Activated CD4-positive, alpha-beta T cell treated with anti-CD3 and anti-CD28 coated beads, Interleukin-2, amount 50 U/mL, for 1 hour (primary cell): Measurements from ENCODE around the gene PLCB1.

Experiments
- DNase-seq: peaks from one replicate; pipeline ENCODE4 v3.0.0-alpha.2; 2020

Gene PLCB1

GRCh38 chr20:8248051-8248450, 116.0 kb downstream of the PLCB1 start:
- DNase-seq: no peak

DNA sequence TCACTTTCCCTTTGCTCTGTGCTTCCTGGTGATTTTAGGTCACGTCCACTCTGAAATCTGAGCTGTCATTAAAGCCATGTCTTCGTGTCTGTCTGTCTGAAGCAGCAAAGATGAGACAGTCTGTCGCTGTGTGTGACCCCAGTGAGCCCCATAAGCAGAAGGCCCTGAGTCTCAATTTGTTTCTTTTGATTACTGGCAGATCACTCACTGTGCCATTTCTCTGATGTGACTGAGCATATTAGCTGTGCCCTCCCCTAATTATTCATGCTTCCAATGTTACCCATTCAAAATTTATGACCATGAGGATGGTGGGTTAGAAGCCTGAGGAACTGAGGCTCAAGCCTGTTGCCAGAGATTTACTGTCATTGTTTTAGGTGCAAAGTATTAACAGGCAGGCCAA, 117.6 kb downstream of the PLCB1 start:
- DNase-seq: no peak

- DNase-seq: no peak
These were observed 118.6 kb downstream of the PLCB1 start for GRCh38 chr20:8250539-8251200.

GRCh38 chr20:8251201-8251575, 119.1 kb downstream of the PLCB1 start:
- DNase-seq: no peak

DNA sequence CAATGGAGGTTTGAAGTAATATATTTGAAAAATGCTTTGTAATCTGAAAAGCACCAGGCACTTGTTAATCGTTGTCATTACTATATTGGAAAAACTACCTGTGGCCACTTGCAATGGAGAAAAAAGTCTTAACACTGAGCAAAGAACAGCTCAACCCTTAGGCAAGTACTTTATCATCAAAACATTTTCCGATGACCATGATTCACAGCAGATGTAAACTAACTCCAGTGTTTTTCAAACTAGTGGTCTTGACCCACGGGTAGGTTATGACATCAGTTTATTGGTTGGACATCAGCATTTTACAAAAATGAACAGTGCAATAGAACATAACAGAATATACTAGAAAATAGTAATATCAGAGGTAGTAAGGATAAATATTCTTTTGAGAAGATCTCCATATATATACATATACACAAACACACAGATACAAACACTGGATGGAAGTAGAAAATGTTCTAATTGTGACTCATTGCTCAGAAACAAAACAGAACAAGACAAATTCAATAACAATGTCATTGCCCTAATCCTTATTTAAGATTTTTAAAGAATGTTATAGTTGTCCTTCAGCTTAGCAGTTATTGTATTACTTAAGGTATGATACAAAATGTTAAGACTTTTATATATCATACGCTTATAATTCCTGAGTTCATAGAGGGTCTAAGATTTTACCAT, 123.0 kb downstream of the PLCB1 start:
- no peak for DNase-seq

DNA sequence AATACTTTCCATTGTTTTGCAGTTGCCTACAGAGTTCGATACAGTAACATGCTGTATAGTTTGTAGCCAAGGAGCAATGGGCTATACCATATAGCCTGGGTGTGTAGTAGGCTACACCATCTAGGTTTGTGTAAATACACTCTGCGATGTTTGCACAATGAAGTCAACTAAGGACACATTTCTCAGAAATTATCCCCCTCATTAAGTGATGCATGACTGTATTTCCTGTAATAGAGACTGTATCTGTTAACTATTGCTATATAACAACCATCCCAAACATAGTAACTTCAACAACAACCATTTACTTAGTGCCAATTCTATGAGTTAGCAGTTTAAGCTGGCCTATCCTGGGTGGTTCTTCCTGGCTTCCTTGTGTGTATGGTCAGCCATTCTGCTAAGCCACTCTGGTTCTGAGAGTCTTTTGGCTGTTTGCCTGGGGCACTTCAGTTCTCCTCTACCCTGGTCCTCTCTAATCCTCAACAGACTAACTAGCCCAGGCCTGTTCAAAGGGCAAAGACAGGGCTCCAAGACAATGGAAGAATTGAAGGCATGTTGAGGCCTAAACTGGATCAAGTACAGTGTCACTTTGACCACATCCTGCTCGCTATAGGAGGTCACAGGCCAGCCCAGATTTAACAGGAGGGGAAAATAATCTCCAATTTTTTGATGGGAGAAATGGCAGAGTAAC, 124.0 kb downstream of the PLCB1 start:
- DNase-seq: no peak

- DNase-seq: no peak
These were observed 128.8 kb downstream of the PLCB1 start for GRCh38 chr20:8260837-8261251.

DNA sequence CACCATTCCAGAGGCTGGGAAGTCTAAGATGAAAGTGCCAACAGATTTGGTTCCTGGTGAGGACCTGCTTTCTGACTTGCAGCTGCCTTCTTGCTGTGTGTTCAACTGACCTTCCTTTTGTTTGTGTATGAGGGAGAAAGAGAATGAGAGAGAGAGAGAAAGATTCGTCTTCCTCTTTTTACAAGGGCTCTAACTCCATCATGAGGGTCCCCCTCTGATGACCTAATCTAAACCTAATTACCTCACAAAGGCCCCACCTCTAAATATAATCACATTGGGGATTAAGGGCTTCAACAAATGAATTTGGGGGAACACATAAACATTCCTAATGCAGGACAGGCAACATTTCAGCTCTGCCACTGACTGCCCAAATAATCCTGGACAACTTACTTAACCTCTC, 130.7 kb downstream of the PLCB1 start:
- DNase-seq: no peak

DNA sequence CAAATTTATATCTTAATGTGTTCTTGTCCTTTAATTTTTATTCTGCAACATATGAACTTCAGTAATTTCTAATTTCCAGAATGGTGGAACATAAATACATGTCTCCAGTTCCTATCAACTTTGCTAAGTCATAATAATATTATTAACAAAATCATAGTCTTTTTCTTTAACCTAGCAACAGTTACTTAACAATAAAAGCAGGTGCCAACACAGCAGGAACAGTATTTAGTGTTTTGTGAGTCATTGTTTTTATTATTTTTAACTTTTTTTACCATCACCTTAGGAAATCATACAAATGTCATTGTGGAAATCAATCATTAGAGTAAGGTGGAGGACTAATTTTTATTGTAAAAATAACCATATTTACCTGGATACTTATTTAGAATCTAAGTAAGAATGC, 133.5 kb downstream of the PLCB1 start:
- DNase-seq: no peak

DNA sequence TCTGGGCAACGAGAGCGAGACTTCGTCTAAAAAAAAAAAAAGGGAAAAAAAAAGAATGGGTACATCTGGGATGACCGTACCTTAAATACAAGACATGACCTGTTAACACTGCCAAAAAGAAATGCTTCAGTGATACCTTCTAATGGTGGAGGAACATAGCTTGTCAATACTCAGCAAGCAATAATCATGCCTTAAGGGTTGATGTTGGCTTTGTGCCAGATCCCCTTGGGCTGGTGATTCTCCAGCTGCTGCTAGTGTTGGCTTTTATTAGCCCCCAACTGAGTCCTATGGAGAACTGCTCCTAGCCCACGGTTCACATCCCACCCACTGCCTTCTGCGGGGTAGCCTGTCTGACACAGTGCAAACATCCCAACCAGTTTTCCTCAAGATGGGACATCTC, 134.9 kb downstream of the PLCB1 start:
- no peak for DNase-seq

GRCh38 chr20:8271727-8272126, 139.7 kb downstream of the PLCB1 start:
- no peak for DNase-seq

GRCh38 chr20:8272766-8273165, 140.7 kb downstream of the PLCB1 start:
- no peak for DNase-seq

GRCh38 chr20:8284902-8285301, 152.8 kb downstream of the PLCB1 start:
- no peak for DNase-seq

DNA sequence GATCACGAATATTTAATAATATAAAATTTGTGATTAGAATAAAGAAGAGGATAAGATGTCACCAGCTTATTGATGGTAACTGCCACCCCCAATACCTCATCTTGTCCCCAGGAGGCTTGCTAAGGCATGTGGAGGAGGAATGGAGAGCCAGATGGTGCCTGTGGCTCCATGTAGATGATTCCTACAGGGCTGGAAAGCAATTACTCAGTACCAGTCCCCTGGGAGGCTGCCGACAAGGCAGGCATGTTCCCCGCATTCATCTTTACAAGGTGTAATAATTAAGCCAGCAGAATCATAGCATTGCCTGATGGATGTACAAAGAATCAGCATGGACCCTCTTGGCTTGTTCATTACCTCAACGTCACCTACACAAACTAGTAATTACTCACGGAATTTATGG, 155.3 kb downstream of the PLCB1 start:
- no peak for DNase-seq

DNA sequence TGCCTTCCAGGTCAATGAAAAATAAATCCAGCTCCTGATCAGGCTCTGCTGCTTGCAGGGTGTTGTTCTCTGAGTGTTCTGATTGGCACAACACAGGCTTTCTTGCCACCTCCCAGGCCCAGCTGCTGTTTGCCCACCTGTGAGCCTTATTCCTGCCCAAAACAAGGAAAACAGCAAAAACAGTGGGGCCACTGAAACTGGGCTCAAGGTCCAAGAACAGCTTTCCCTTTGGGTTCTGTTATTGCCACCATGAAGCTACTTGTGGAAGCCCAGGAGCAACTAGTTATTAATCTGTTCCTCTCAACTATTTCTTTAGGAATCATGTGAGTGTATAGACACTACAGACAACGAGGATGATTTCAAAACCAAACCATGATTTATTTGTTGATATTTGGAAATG, 159.1 kb downstream of the PLCB1 start:
- DNase-seq: no peak

DNA sequence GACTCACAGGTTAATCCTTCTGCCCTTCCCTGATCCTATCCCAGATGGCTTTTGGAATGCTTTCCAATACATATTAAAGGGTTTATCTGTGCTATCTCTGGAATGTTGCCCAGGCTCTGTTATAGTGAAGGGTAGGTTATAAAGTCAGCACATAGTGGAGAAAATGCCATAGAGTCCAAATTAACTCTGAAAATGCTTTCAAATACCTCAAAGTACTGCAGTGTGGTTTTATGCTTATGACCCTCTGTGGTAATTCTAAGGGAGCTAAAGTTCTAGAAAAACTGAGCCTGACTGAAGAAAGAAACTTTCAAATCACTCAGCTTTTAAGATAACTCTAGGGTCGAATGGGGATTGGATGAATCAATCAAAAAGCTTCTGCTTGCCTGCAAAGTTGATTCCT, 159.8 kb downstream of the PLCB1 start:
- no peak for DNase-seq

DNA sequence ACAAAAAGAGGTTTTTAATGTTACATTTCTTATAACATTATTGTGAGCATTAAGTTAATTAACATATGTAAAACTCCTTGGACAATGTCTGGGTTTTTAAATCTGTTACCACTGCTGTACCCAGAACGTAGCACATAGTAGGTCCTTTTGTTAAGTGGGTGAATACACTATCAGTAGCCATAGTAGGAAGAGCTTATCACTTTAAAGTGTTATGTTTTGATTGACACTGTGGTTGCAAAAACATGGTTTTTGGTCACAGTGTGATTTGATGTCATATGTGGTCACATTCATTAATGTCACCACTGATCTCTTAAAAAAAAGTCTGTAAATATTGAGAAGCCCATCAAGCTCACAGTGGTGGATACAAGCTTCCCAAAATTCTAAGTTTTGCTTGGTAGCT, 160.7 kb downstream of the PLCB1 start:
- DNase-seq: no peak

- no peak for DNase-seq
These were observed 161.7 kb downstream of the PLCB1 start for GRCh38 chr20:8293750-8294149.

DNA sequence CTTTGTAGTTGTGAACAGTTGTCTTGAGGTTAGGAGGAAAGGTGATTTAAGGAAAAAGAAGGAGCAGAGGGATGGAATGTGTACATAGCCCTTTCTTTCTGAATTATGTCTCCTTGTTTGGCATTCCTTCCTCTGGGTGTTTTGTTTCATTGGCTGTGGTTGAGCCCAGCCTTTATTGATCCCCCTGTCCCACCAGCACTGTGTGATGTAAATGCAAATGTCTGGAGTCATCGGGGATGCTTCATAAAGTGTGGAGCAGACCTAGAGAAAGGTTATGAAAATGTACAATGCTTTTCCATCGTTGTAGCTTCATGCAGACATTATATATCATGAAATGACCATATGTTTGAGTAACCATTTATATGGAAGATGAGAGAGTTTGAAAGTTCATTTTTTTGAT, 164.5 kb downstream of the PLCB1 start:
- no peak for DNase-seq

DNA sequence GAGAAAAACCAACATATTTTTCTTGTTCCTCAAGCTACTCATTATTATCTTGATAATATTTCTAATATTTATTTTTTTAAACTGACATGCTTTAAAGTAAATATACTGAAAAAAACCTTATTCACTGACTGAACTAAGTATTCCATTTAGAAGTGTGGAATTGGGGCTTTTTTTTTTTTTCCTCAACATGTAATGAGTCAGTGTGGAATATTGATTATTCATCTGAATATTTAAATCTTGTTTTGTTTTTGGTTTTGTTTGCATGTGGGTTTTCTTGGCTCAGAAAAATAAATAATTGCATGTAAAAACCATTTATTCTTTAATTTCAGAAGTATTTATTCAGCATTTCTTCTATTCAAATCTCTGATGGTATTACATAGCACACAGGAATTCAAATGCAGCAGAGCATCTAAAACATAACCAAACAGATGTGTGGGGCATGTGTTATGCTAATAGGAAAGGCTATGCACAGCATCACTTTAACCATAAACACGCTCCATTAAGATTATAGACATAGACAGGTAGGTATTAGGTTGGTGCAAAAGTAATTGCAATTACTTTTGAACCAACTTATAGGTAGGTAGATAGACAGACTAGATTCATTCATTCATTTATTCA, 166.5 kb downstream of the PLCB1 start:
- no peak for DNase-seq

DNA sequence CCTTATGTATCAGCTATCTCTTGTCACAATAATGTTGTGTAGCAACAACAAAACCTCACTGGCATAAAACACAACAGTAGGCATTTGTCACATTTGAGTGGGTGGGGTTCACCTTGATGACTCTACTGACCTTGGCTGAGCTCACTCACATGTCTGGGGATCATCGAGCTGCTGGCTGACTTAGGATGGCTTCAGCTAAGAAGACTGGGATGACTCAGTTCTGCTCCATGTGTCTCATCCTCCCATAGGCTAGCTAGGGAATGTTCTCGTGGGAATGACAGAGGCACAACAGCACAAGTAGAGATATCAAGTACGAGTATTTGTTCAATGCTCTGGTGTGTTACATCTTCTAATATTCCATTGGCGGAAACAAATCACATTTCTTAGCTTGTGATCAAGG, 167.9 kb downstream of the PLCB1 start:
- DNase-seq: no peak

DNA sequence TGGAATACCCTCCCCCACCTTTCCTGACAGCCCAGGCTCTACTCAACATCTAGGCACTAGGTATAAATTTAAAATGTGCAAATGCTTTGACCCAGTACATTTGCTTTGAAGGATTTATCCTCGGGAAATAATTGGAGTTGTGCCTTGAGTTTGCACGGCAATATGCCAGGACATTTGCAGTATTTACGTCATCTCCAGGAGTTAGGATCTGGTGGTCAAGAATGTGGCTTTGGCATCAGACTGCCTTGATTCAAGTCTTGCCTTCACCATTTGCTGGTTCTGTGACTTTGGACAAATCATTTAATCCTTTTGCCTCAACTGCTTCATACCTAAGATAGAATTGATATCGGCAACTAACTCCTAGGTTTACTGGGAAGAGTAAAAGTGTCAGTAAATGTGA, 169.6 kb downstream of the PLCB1 start:
- no peak for DNase-seq

DNA sequence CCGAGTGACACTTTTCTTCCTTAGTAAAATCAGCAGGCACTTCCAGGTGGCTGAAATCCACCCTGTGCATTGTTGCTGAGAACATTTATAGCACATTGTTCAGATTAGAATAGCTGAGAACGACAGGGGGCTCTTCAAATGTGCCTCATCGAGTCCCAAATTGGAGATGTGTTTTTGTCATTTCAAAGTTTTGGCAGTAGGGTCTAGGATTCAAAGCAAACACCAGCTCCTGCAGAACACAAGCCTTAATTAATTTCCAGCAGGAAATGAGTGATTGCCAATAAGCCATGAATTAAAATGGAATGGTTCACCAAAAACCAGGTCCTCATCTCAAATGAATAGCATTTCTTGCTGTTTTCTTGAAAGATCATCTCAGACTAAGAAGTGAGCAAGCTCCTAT, 171.6 kb downstream of the PLCB1 start:
- no peak for DNase-seq
